ENCODE data around the gene THADA. TPM values are rescaled to one million over a fixed set of nuclear protein-coding genes. Genes with fewer than 3 reads are reported as not detected.

The THADA gene
- total RNA-seq, 4 donors from 2014 or later: 49.9 to 90.2 (median 65.2) TPM

DNA sequence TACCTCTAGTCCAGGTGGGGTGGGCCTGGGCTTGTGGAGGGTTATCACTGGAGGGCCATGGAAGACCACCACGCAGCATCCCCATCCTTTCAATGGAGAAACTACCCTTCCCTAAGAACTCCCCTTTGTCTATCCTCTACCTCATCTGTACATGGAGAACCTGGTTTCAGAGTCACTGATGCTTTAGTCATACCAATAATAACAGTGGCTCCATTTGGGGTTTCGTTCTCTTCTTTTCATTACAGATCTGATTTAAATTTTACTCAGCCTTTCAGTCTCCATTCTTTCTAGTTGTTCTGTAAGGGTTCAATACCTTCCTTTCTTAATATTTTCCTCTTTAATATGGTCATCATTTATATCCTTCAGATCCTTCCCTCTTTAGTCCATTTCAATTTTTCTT, 314.8 kb downstream of the THADA start:
- WGBS, 2 donors: 49 to 73% methylated on average over 2 of the region's 2 CpGs
- TF ChIP-seq POLR2A (IDR thresholded peaks at IDR 0.05): no peak
- TF ChIP-seq, protein P1, sequence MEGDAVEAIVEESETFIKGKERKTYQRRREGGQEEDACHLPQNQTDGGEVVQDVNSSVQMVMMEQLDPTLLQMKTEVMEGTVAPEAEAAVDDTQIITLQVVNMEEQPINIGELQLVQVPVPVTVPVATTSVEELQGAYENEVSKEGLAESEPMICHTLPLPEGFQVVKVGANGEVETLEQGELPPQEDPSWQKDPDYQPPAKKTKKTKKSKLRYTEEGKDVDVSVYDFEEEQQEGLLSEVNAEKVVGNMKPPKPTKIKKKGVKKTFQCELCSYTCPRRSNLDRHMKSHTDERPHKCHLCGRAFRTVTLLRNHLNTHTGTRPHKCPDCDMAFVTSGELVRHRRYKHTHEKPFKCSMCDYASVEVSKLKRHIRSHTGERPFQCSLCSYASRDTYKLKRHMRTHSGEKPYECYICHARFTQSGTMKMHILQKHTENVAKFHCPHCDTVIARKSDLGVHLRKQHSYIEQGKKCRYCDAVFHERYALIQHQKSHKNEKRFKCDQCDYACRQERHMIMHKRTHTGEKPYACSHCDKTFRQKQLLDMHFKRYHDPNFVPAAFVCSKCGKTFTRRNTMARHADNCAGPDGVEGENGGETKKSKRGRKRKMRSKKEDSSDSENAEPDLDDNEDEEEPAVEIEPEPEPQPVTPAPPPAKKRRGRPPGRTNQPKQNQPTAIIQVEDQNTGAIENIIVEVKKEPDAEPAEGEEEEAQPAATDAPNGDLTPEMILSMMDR (IDR thresholded peaks at IDR 0.05): no peak
- Histone ChIP-seq H3K27me3 (no peaks in the 10 kb centered on the region), H3K36me3 (no peaks in the 10 kb centered on the region), H3K4me3 (replicated peaks in 1 of 3) (no peak overlapping the region), H3K4me1 (peaks cover 26 to 31% of the 10 kb centered on the region in 2 donors), H3K27ac (no peak overlapping the region), H3K9me3 (no peaks in the 10 kb centered on the region)
- DNase-seq: no peak
- intact Hi-C loops (cut with DNase I): no loop called here

DNA sequence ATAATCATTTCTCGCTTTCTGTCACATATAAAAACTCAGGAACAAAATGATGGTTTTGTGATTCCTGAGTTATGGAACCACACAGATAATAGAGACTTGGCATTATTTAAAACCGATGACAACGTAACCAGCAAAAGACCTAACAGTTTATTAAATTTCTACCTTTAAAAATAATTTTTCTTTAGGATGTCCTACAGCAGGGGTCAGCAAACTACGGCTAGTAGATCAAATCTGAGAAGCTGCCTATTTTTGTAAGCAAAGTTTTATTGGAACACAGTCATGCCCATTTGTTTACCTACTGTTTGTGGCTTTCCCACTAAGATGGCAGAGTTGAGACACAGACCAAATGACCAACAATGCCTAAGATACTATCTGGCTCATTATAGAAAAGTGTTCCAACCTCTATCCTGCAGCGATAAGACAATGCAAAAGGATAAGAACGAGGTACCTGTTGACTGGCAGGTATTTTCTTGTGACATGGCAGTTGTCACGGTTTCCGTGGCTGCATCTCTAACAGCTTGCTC, 316.5 kb downstream of the THADA start:
- WGBS, 2 donors: 92 to 95% methylated on average over 8 of the region's 8 CpGs
- H3K4me3 ChIP-seq (replicated peaks in 1 of 3): no peak overlapping the region
- no peaks in the 10 kb centered on the region for H3K36me3 ChIP-seq
- intact Hi-C loops (cut with DNase I): loop anchor here (10.0 kb wide), 1 partner anchor 65 kb away; no protein-coding TSS in a partner anchor
- no peaks in the 10 kb centered on the region for H3K9me3 ChIP-seq
- DNase-seq: no peak
- peaks cover 35 to 45% of the 10 kb centered on the region in 2 donors for H3K4me1 ChIP-seq
- no peak for TF ChIP-seq POLR2A (IDR thresholded peaks at IDR 0.05)
- TF ChIP-seq, protein P1 (IDR thresholded peaks at IDR 0.05): no peak
- no peaks in the 10 kb centered on the region for H3K27me3 ChIP-seq
- no peak overlapping the region for H3K27ac ChIP-seq

- intact Hi-C loops (cut with DNase I): loop anchor here (10.0 kb wide), 1 partner anchor 66 kb away; no protein-coding TSS in a partner anchor
- Histone ChIP-seq H3K27me3 (no peaks in the 10 kb centered on the region), H3K9me3 (no peaks in the 10 kb centered on the region), H3K36me3 (no peaks in the 10 kb centered on the region), H3K27ac (peak overlapping the region; percentile 14 to 94 (median 88)), H3K4me3 (replicated peaks in 1 of 3) (no peak overlapping the region), H3K4me1 (peaks cover 42 to 52% of the 10 kb centered on the region in 2 donors)
- peak; percentile 70 to 76 for DNase-seq
- 83 to 84% methylated on average over 10 of the region's 10 CpGs for WGBS, 2 donors
- TF ChIP-seq, protein P1 (IDR thresholded peaks at IDR 0.05): no peak
- no peak for TF ChIP-seq POLR2A (IDR thresholded peaks at IDR 0.05)
Observed at GRCh38 chr2:43278564-43279220, 317.1 kb downstream of the THADA start.

DNA sequence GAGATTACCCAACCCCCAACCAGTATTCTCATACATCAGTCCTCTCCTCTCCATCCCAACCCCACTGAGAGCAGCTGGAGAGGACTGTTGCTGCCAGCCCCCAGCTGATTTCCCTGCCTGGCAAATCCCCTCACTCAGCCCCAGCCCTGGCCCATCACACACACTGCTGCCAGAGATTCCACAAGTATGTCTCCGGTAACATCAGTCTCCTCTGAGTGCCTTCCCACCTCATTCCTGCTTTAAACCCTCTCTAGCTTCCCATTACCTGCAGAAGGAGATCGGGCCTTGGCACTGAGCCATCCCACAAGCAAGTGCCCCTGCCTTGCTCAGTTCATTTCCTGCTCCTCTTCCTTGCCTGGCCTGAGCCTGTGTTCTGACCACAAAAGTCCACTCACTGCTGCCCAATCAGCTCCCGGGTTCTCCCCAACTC, 318.9 kb downstream of the THADA start:
- Histone ChIP-seq H3K27ac (peak overlapping the region; percentile 82 to 94 (median 88)), H3K9me3 (no peaks in the 10 kb centered on the region), H3K27me3 (no peaks in the 10 kb centered on the region), H3K4me1 (peaks cover 49 to 69% of the 10 kb centered on the region in 2 donors), H3K36me3 (no peaks in the 10 kb centered on the region), H3K4me3 (replicated peaks in 1 of 3) (no peak overlapping the region)
- intact Hi-C loops (cut with DNase I): loop anchor here (10.0 kb wide), 1 partner anchor 68 kb away; no protein-coding TSS in a partner anchor
- no peak for TF ChIP-seq POLR2A (IDR thresholded peaks at IDR 0.05)
- TF ChIP-seq, protein P1 (IDR thresholded peaks at IDR 0.05): no peak
- WGBS, 2 donors: 30 to 36% methylated on average over 3 of the region's 3 CpGs
- DNase-seq: peak; percentile 75 to 80

Measured in thyroid gland (tissue), 4 donors.